Colonic mucosa (tissue), 4 donors: ENCODE measurements around the gene ARAP2. TPM values are rescaled to one million over a fixed set of nuclear protein-coding genes. Genes with fewer than 3 reads are reported as not detected.

Experiments used
- DNase-seq: peaks from one replicate; pipeline ENCODE4 v3.0.0-alpha.2; 2020
- H3K27ac ChIP-seq: fragments of 200-600 bp; one replicate; pipeline ENCODE4 v1.8.0; 2021
- H3K27me3 ChIP-seq: fragments of 200-600 bp; one replicate; pipeline ENCODE4 v1.8.0; 2021
- H3K36me3 ChIP-seq: fragments of 200-600 bp; one replicate; pipeline ENCODE4 v1.8.0; 2021
- H3K4me1 ChIP-seq: fragments of 200-600 bp; one replicate; pipeline ENCODE4 v1.8.0; 2021; ENCODE audit warnings: mild to moderate bottlenecking
- H3K4me3 ChIP-seq: fragments of 200-600 bp; one replicate; pipeline ENCODE4 v1.8.0; 2021
- H3K9ac ChIP-seq, 2 donors: one replicate each; pipeline ENCODE4 v1.7.0; 2013; ENCODE audit warnings: control low read depth in 2 of 2, low read depth in 2 of 2, low read length in 2 of 2
- H3K9me3 ChIP-seq: fragments of 200-600 bp; one replicate; pipeline ENCODE4 v1.8.0; 2021
- CTCF ChIP-seq: fragments of 200-600 bp; IDR thresholded peaks from one replicate; pipeline ENCODE4 v1.8.0; 2022; ENCODE audit warnings: antibody characterized with exemption, mild to moderate bottlenecking
- intact Hi-C: fragments of 100-400 bp; cut with DNase I; formaldehyde crosslinking; loops from one replicate; pipeline ENCODE4 v1.14.1; 2022
- total RNA-seq, 2 donors: library from RNA; stranded (reverse); fragmentation: NEBNext Ultra II Directional in 1 of 2; extraction: Animal tissue kit (Norgen Biotek cat#: 25700) in 1 of 2; gene quantifications; one replicate each; pipeline ENCODE4 v1.2.1, GENCODE V29; 2021
- donor health status: healthy.
- donor health status: DM: no; HTN: no; CAD: no.
- donor health status: DM: no; HTN: no; CAD: no.

ARAP2 gene
- total RNA-seq, 2 donors from 2014 or later: 10.7 to 19.3 TPM

GRCh38 chr4:36224972-36225903 lies 19.1 kb downstream of the ARAP2 start:
- H3K27me3 ChIP-seq: no peaks in the 10 kb centered on the region
- no peak overlapping the region for H3K4me3 ChIP-seq
- no peak for TF ChIP-seq CTCF
- H3K9me3 ChIP-seq: no peaks in the 10 kb centered on the region
- peaks cover 5% of the 10 kb centered on the region for H3K4me1 ChIP-seq
- no peak for DNase-seq
- intact Hi-C loops: no loop called here
- no peaks in the 10 kb centered on the region for H3K36me3 ChIP-seq
- no peak overlapping the region for H3K9ac ChIP-seq
- no peak overlapping the region for H3K27ac ChIP-seq

GRCh38 chr4:36222702-36223101 lies 21.6 kb downstream of the ARAP2 start:
- H3K27me3 ChIP-seq: no peaks in the 10 kb centered on the region
- H3K4me1 ChIP-seq: peaks cover 5% of the 10 kb centered on the region
- no peaks in the 10 kb centered on the region for H3K36me3 ChIP-seq
- H3K4me3 ChIP-seq: no peak overlapping the region
- no peak for DNase-seq
- no peak overlapping the region for H3K27ac ChIP-seq
- H3K9me3 ChIP-seq: no peaks in the 10 kb centered on the region
- no peak overlapping the region for H3K9ac ChIP-seq
- intact Hi-C loops: no loop called here
- TF ChIP-seq CTCF: no peak

- intact Hi-C loops: no loop called here
- H3K27ac ChIP-seq: no peak overlapping the region
- peaks cover 5% of the 10 kb centered on the region for H3K4me1 ChIP-seq
- H3K36me3 ChIP-seq: no peaks in the 10 kb centered on the region
- no peak for DNase-seq
- H3K4me3 ChIP-seq: no peak overlapping the region
- no peak for TF ChIP-seq CTCF
- no peak overlapping the region for H3K9ac ChIP-seq
- H3K9me3 ChIP-seq: no peaks in the 10 kb centered on the region
- H3K27me3 ChIP-seq: no peaks in the 10 kb centered on the region
Observed at GRCh38 chr4:36220776-36221175, 23.5 kb downstream of the ARAP2 start.

- Histone ChIP-seq H3K4me3 (no peak overlapping the region), H3K27ac (no peak overlapping the region), H3K36me3 (no peaks in the 10 kb centered on the region), H3K9me3 (no peaks in the 10 kb centered on the region), H3K9ac (no peak overlapping the region), H3K27me3 (no peaks in the 10 kb centered on the region), H3K4me1 (no peaks in the 10 kb centered on the region)
- no peak for DNase-seq
- intact Hi-C loops: no loop called here
- no peak for TF ChIP-seq CTCF
Observed at GRCh38 chr4:36218121-36218520, 26.2 kb downstream of the ARAP2 start.

- Histone ChIP-seq H3K4me3 (no peak overlapping the region), H3K36me3 (no peaks in the 10 kb centered on the region), H3K27ac (no peak overlapping the region), H3K9me3 (no peaks in the 10 kb centered on the region), H3K27me3 (no peaks in the 10 kb centered on the region), H3K9ac (no peak overlapping the region), H3K4me1 (no peaks in the 10 kb centered on the region)
- no peak for TF ChIP-seq CTCF
- DNase-seq: no peak
- intact Hi-C loops: no loop called here
Observed at GRCh38 chr4:36215627-36216026, 28.7 kb downstream of the ARAP2 start.
